Neutrophil (primary cell): Measurements from ENCODE around the gene BBOF1.
"Not testable (repeated sequence)": the region's sequence is repeated elsewhere in the genome, so short reads cannot be mapped to it uniquely, and the experiment has no call there.

Source experiments
- H3K27ac ChIP-seq: fragments of 200-600 bp; sonication (generic); 2 replicates; pipeline ENCODE4 v1.5.1; 2016; ENCODE audit warnings: mild to moderate bottlenecking, moderate library complexity
- H3K27me3 ChIP-seq: fragments of 200-600 bp; sonication (generic); 2 replicates; pipeline ENCODE4 v1.6.0; 2016; ENCODE audit warnings: mild to moderate bottlenecking
- H3K36me3 ChIP-seq: fragments of 200-600 bp; sonication (generic); 2 replicates; pipeline ENCODE4 v1.5.1; 2017
- H3K4me1 ChIP-seq, 2 experiments: fragments of 200-600 bp in 1 of 2; sonication (generic) in 1 of 2; 1 replicate in 1 of 2; 2 replicates in 1 of 2; pipeline versions ENCODE4 v1.5.1 to v1.6.1; 2013 to 2016; ENCODE audit warnings: low read depth in 1 of 2, low read length in 1 of 2, mild to moderate bottlenecking in 1 of 2, moderate library complexity in 1 of 2; ENCODE audit not compliant: control insufficient read depth in 1 of 2, insufficient read depth in 1 of 2
- H3K4me3 ChIP-seq, 2 experiments: fragments of 200-600 bp in 1 of 2; sonication (generic) in 1 of 2; 1 replicate in 1 of 2; 2 replicates in 1 of 2; pipeline ENCODE4 v1.5.1; 2013 to 2016; ENCODE audit warnings: low read depth in 1 of 2, low read length in 1 of 2, mild to moderate bottlenecking in 1 of 2, moderate library complexity in 1 of 2
- H3K9me3 ChIP-seq: fragments of 200-600 bp; sonication (generic); 2 replicates; pipeline ENCODE4 v1.5.1; 2016
- CTCF ChIP-seq: fragments of 200-600 bp; sonication (generic); IDR thresholded peaks from 2 replicates; pipeline ENCODE4 v1.5.1; 2016; ENCODE audit warnings: antibody characterized with exemption

The BBOF1 gene

DNA sequence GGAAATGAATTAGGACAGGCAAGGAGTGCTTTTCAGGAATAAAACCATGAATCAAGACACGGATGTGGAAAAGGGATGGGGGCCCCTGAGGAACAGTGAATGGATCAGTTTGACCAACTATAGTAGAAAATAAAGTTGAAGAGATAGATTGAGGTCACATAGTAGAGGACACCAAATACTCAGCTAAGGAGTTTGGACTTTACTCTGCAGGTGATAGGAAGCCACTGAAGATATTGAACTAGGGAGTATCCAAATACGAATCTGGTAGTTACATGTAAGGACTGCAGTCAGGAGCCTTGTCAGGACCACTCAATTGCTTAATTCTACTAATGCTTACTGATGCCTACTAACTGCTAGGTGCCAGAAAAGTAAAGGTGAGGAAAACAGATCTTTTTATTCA is 20.4 kb upstream of the BBOF1 start:
- Histone ChIP-seq H3K4me3 (no peak overlapping the region), H3K36me3 (peaks cover 8% of the 10 kb centered on the region), H3K4me1 (no peaks in the 10 kb centered on the region), H3K9me3 (no peaks in the 10 kb centered on the region), H3K27me3 (no peaks in the 10 kb centered on the region), H3K27ac (no peak overlapping the region)
- TF ChIP-seq CTCF = no peak

GRCh38 chr14:74005664-74006063 is 13.5 kb upstream of the BBOF1 start:
- H3K9me3 ChIP-seq, H3K27ac ChIP-seq, H3K36me3 ChIP-seq, H3K27me3 ChIP-seq, H3K4me3 ChIP-seq, H3K4me1 ChIP-seq: not testable (repeated sequence)

DNA sequence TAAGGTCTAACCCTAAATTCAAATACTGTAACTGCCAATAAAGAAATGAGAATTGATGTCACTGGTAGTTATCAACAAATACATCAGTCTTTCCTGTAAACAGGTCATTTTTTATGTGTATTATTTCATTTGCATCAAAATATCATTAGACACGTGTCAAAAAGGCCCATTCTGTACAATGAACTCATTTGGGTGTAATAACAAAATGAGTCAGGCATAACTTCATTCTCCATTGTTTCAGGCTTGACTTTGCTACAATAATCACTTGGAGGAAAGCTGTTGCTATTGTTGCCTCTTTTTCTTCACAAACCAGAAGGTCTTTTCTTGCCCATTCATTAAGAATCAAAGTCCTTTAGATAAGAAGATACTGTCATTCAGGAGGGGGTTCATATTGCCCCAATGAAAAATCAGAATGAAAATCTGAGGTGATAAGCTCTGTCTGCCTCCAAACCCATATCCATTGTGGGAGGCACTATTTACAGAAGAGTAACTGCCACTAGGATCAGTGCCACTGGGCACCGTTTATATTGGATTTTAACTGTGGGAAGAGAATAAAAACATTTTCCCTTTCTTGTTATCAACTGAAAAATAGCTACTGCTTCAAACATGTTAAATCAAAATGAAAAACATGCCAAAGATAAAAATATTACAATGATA is 10.2 kb upstream of the BBOF1 start:
- H3K4me1 ChIP-seq = no peaks in the 10 kb centered on the region
- no peak for TF ChIP-seq CTCF
- no peaks in the 10 kb centered on the region for H3K9me3 ChIP-seq
- H3K27me3 ChIP-seq = no peaks in the 10 kb centered on the region
- H3K36me3 ChIP-seq = peaks cover 8% of the 10 kb centered on the region
- H3K4me3 ChIP-seq = no peak overlapping the region
- H3K27ac ChIP-seq = no peak overlapping the region

DNA sequence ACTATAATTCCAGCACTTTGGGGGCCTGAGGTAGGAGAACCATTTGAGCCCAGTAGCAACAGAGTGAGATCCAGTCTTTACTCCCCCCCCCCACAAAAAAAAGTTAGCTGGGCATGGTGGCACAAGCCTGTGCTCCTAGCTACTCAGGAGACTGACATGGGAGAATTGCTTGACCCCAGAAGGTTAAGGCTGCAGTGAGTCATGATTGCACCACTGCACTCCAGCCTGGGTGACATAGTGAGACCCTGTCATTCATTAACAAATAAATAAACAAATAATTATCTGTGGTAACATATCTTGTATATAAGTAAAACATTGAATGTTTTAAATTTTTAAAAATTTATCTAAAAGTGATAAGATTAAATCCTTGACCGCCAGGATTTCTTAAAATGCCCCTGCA is 4.8 kb upstream of the BBOF1 start:
- Histone ChIP-seq H3K4me3 (no peak overlapping the region), H3K9me3 (no peaks in the 10 kb centered on the region), H3K27ac (no peak overlapping the region), H3K4me1 (peaks cover 10 to 11% of the 10 kb centered on the region in 2 experiments), H3K27me3 (no peaks in the 10 kb centered on the region), H3K36me3 (peaks cover 8% of the 10 kb centered on the region)
- no peak for TF ChIP-seq CTCF

DNA sequence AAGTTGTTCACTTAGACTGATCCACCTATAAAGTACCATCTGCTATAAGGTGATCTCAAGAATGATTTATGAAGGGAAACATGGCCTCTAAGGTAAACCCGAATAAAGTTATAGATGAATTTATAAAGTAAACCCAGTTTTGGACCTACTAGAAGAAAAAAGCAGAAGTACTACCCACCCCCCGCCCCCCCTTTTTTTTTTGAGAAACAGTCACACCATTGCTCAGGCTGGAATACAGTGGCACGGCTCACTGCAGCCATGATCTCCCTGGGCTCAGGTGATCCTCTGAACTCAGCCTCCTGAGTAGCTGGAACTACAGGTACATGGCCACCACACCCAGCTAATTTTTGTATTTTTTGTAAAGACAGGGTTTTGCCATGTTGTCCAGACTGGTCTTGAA is 4.0 kb upstream of the BBOF1 start:
- H3K4me1 ChIP-seq = peaks cover 16% of the 10 kb centered on the region in 2 experiments
- no peaks in the 10 kb centered on the region for H3K27me3 ChIP-seq
- H3K9me3 ChIP-seq = no peaks in the 10 kb centered on the region
- peaks cover under 1% of the 10 kb centered on the region for H3K36me3 ChIP-seq
- no peak for TF ChIP-seq CTCF
- no peak overlapping the region for H3K4me3 ChIP-seq
- no peak overlapping the region for H3K27ac ChIP-seq

DNA sequence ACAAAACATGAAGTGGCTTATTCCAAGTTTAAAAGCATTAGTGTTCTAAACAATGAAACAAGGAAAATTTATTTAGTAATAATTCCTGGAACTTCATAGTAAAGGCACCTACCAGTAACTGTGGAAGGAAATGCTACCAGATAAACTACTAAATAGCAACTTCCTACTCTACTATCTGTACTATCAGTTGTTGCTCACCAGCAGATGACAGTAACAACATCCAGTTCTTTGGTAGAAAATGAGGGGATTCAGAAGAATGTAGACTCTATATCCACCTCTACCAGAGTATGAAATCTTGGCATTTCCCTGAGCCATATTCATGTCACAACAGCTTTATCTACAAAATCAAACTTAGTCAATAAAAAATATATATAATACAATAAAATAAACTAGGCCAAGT is 3.2 kb upstream of the BBOF1 start:
- no peak overlapping the region for H3K4me3 ChIP-seq

More for the DNA sequence above, 3.2 kb upstream of the BBOF1 start:
- Histone ChIP-seq H3K36me3 (no peaks in the 10 kb centered on the region), H3K27me3 (no peaks in the 10 kb centered on the region), H3K4me1 (peaks cover 16% of the 10 kb centered on the region in 2 experiments), H3K27ac (no peak overlapping the region), H3K9me3 (no peaks in the 10 kb centered on the region)
- no peak for TF ChIP-seq CTCF
